GM23338 (cell line): ENCODE results near the gene RFC1. TPM values are rescaled to one million over a fixed set of nuclear protein-coding genes. Genes with fewer than 3 reads are reported as not detected.
A peak's percentile ranks its signal among the peaks of the same experiment; 100 is the strongest.

Source experiments
- ATAC-seq: fragments of 200-7000 bp; cut with Tn5 transposase; 3 replicates; pipeline ENCODE4 v1.9.1; 2020
- DNase-seq: peaks from one replicate; pipeline ENCODE4 v3.0.0-alpha.2; 2015; ENCODE audit warnings: low spot score
- H2AFZ ChIP-seq: fragments of 200-600 bp; sonication (generic); 2 replicates; pipeline ENCODE4 v1.8.0; 2016; ENCODE audit warnings: antibody characterized with exemption, mild to moderate bottlenecking, moderate library complexity
- H3F3A ChIP-seq: fragments of 200-600 bp; sonication (generic); replicated peaks from 2 replicates; pipeline ENCODE4 v1.8.0; 2017; ENCODE audit warnings: antibody characterized with exemption, mixed run types, low read depth
- H3K27ac ChIP-seq: fragments of 200-600 bp; sonication (generic); 2 replicates; pipeline ENCODE4 v1.6.1; 2016; ENCODE audit warnings: low read depth
- H3K27me3 ChIP-seq: fragments of 200-600 bp; sonication (generic); 2 replicates; pipeline ENCODE4 v1.8.0; 2016; ENCODE audit warnings: mild to moderate bottlenecking, mixed run types, moderate library complexity; ENCODE audit not compliant: insufficient read depth
- H3K36me3 ChIP-seq: fragments of 200-600 bp; sonication (generic); 2 replicates; pipeline ENCODE4 v1.8.0; 2016; ENCODE audit warnings: mild to moderate bottlenecking; ENCODE audit not compliant: insufficient read depth
- H3K4me1 ChIP-seq: fragments of 200-600 bp; sonication (generic); 2 replicates; pipeline ENCODE4 v1.8.0; 2016; ENCODE audit warnings: mild to moderate bottlenecking, moderate library complexity; ENCODE audit not compliant: insufficient read depth
- H3K4me2 ChIP-seq: fragments of 200-600 bp; sonication (generic); 2 replicates; pipeline ENCODE4 v1.7.1; 2017; ENCODE audit warnings: mixed run types
- H3K4me3 ChIP-seq: fragments of 200-600 bp; sonication (generic); 2 replicates; pipeline ENCODE4 v1.6.1; 2016; ENCODE audit warnings: mixed run types
- H3K79me2 ChIP-seq: fragments of 200-600 bp; sonication (generic); replicated peaks from 2 replicates; pipeline ENCODE4 v1.8.0; 2017; ENCODE audit warnings: mild to moderate bottlenecking; ENCODE audit not compliant: insufficient read depth
- H3K9me2 ChIP-seq: fragments of 200-600 bp; sonication (generic); 2 replicates; pipeline ENCODE4 v1.8.0; 2017; ENCODE audit not compliant: insufficient read depth
- H4K20me1 ChIP-seq: fragments of 200-600 bp; sonication (generic); replicated peaks from 2 replicates; pipeline ENCODE4 v1.8.0; 2017; ENCODE audit warnings: mild to moderate bottlenecking; ENCODE audit not compliant: insufficient read depth
- H3K27ac Mint-ChIP-seq: 2 replicates; pipeline ENCODE4 v1.8.0; 2020; ENCODE audit warnings: inconsistent platforms, mild to moderate bottlenecking, moderate library complexity, mixed read lengths
- H3K27me3 Mint-ChIP-seq: 3 replicates; pipeline ENCODE4 v1.8.0; 2022; ENCODE audit warnings: low read depth, mild to moderate bottlenecking, moderate library complexity, mixed read lengths, inconsistent platforms; ENCODE audit not compliant: insufficient read depth, poor library complexity
- H3K36me3 Mint-ChIP-seq: 3 replicates; pipeline ENCODE4 v1.8.0; 2021; ENCODE audit warnings: low read depth, mild to moderate bottlenecking, inconsistent platforms, moderate library complexity, mixed read lengths
- H3K4me1 Mint-ChIP-seq: 3 replicates; pipeline ENCODE4 v1.8.0; 2020; ENCODE audit warnings: mild to moderate bottlenecking, inconsistent platforms, mixed read lengths
- H3K4me3 Mint-ChIP-seq: 3 replicates; pipeline ENCODE4 v1.8.0; 2021; ENCODE audit warnings: moderate library complexity, mild to moderate bottlenecking, inconsistent platforms, mixed read lengths
- H3K9me3 Mint-ChIP-seq: 3 replicates; pipeline ENCODE4 v1.8.0; 2020; ENCODE audit warnings: moderate library complexity, mild to moderate bottlenecking, inconsistent platforms, mixed read lengths
- CREB1 ChIP-seq: fragments of 250-450 bp; sonication (Bioruptor Pico); IDR thresholded peaks from 2 replicates; pipeline ENCODE4 v1.5.0; 2020; ENCODE audit warnings: low read depth, mild to moderate bottlenecking, moderate library complexity
- POLR2AphosphoS5 ChIP-seq: IDR thresholded peaks from 2 replicates; pipeline ENCODE4 v1.6.1; 2016; ENCODE audit warnings: antibody characterized with exemption, low read depth
- ZNF114 ChIP-seq: fragments of 250-450 bp; sonication (Bioruptor Pico); IDR thresholded peaks from 2 replicates; pipeline ENCODE4 v1.5.0; 2020; ENCODE audit warnings: mild to moderate bottlenecking, moderate library complexity
- ZNF331 ChIP-seq: fragments of 250-450 bp; sonication (Bioruptor Pico); IDR thresholded peaks from 2 replicates; pipeline ENCODE4 v1.5.0; 2020; ENCODE audit warnings: low read depth, mild to moderate bottlenecking, moderate library complexity
- polyA plus RNA-seq: library from polyadenylated mRNA; unstranded; fragments of >200 nt; fragmentation: Nextera tagmentation; extraction: Ambion mirVana; gene quantifications from 2 replicates; pipeline ENCODE4 v1.2.1, GENCODE V29; 2016
- total RNA-seq: library from RNA; depleted of rRNA; stranded (reverse); fragments of >200 nt; shearing (Covaris generic); gene quantifications from 2 replicates; pipeline ENCODE4 v1.2.3, GENCODE V29; 2014
- TF ChIP-seq, protein P1 (sequence below): fragments of 250-450 bp; sonication (Bioruptor Pico); IDR thresholded peaks from 2 replicates; pipeline ENCODE4 v1.5.0; 2020; ENCODE audit warnings: mild to moderate bottlenecking, moderate library complexity
- TF ChIP-seq, protein P2 (sequence below): IDR thresholded peaks from one replicate; pipeline ENCODE4 v1.6.1; 2018; ENCODE audit warnings: antibody characterized with exemption; ENCODE audit not compliant: unreplicated experiment

The RFC1 gene
- total and polyA plus RNA-seq, 2 experiments from 2014 or later, result 75.8 to 228 TPM

DNA sequence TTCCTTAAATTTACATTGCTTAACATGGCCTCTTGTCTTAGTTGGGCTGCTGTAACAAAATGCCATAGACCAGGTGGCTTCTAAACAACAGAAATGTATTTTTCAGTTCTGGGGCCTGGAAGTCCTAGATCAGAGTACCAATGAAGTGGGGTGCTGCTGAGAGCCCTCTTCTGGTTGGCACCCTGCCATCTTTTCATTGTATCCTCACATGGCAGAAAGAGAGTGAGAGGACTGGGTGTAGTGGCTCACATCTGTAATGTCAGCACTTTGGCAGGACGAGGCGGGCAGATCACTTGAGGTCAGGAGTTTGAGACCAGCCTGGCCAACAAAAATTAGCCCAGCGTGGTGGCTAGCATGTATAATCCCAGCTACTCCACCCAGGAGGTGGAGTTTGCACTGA lies 28.5 kb upstream of the RFC1 start (continued):
- TF ChIP-seq, protein P1, sequence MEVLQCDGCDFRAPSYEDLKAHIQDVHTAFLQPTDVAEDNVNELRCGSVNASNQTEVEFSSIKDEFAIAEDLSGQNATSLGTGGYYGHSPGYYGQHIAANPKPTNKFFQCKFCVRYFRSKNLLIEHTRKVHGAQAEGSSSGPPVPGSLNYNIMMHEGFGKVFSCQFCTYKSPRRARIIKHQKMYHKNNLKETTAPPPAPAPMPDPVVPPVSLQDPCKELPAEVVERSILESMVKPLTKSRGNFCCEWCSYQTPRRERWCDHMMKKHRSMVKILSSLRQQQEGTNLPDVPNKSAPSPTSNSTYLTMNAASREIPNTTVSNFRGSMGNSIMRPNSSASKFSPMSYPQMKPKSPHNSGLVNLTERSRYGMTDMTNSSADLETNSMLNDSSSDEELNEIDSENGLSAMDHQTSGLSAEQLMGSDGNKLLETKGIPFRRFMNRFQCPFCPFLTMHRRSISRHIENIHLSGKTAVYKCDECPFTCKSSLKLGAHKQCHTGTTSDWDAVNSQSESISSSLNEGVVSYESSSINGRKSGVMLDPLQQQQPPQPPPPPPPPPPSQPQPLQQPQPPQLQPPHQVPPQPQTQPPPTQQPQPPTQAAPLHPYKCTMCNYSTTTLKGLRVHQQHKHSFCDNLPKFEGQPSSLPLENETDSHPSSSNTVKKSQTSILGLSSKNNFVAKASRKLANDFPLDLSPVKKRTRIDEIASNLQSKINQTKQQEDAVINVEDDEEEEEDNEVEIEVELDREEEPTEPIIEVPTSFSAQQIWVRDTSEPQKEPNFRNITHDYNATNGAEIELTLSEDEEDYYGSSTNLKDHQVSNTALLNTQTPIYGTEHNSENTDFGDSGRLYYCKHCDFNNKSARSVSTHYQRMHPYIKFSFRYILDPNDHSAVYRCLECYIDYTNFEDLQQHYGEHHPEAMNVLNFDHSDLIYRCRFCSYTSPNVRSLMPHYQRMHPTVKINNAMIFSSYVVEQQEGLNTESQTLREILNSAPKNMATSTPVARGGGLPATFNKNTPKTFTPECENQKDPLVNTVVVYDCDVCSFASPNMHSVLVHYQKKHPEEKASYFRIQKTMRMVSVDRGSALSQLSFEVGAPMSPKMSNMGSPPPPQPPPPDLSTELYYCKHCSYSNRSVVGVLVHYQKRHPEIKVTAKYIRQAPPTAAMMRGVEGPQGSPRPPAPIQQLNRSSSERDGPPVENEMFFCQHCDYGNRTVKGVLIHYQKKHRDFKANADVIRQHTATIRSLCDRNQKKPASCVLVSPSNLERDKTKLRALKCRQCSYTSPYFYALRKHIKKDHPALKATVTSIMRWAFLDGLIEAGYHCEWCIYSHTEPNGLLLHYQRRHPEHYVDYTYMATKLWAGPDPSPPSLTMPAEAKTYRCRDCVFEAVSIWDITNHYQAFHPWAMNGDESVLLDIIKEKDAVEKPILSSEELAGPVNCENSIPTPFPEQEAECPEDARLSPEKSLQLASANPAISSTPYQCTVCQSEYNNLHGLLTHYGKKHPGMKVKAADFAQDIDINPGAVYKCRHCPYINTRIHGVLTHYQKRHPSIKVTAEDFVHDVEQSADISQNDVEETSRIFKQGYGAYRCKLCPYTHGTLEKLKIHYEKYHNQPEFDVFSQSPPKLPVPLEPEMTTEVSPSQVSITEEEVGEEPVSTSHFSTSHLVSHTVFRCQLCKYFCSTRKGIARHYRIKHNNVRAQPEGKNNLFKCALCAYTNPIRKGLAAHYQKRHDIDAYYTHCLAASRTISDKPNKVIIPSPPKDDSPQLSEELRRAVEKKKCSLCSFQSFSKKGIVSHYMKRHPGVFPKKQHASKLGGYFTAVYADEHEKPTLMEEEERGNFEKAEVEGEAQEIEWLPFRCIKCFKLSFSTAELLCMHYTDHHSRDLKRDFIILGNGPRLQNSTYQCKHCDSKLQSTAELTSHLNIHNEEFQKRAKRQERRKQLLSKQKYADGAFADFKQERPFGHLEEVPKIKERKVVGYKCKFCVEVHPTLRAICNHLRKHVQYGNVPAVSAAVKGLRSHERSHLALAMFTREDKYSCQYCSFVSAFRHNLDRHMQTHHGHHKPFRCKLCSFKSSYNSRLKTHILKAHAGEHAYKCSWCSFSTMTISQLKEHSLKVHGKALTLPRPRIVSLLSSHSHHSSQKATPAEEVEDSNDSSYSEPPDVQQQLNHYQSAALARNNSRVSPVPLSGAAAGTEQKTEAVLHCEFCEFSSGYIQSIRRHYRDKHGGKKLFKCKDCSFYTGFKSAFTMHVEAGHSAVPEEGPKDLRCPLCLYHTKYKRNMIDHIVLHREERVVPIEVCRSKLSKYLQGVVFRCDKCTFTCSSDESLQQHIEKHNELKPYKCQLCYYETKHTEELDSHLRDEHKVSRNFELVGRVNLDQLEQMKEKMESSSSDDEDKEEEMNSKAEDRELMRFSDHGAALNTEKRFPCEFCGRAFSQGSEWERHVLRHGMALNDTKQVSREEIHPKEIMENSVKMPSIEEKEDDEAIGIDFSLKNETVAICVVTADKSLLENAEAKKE (CRISPR knock-in tag), result no peak
- TF ChIP-seq ZNF331 (CRISPR knock-in tag), result no peak

DNA sequence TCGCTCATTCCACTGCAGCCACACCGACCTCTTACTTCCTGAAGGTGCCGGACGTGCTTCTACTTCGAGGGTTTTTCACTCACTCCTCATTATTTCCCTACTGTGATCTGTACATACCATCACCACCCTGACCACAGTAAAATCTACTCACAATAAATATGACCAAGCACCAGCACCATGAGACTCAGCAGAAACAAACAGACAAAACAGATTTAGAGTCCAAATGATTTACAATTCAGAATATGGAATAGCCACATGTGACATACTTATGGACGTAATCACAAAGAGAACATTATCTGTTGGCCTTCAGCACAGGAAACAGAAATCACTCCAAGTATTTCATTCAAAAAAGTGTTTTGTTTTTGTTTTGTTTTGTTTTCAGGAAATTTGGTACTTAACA lies 24.4 kb upstream of the RFC1 start:
- Mint-ChIP-seq H3K9me3 (no peaks in the 10 kb centered on the region), H3K27me3 (peaks cover under 1% of the 10 kb centered on the region), H3K27ac (no peak overlapping the region), H3K36me3 (no peaks in the 10 kb centered on the region), H3K4me1 (no peaks in the 10 kb centered on the region), H3K4me3 (no peak overlapping the region)
- Histone ChIP-seq H3K9me2 (no peaks in the 10 kb centered on the region), H3K27ac (no peak overlapping the region), H3K36me3 (no peaks in the 10 kb centered on the region), H3F3A (no peaks in the 10 kb centered on the region), H3K27me3 (no peaks in the 10 kb centered on the region), H3K4me2 (no peak overlapping the region), H3K79me2 (no peaks in the 10 kb centered on the region), H4K20me1 (no peaks in the 10 kb centered on the region), H3K4me1 (no peaks in the 10 kb centered on the region), H3K4me3 (no peak overlapping the region), H2AFZ (peak overlapping the region; percentile 81; the same call in 1 of the 2 replicates)
- ATAC-seq (no peak), DNase-seq (no peak)
- TF ChIP-seq CREB1 (CRISPR knock-in tag), result no peak
- no peak for TF ChIP-seq ZNF114 (CRISPR knock-in tag)
- TF ChIP-seq, protein P2, sequence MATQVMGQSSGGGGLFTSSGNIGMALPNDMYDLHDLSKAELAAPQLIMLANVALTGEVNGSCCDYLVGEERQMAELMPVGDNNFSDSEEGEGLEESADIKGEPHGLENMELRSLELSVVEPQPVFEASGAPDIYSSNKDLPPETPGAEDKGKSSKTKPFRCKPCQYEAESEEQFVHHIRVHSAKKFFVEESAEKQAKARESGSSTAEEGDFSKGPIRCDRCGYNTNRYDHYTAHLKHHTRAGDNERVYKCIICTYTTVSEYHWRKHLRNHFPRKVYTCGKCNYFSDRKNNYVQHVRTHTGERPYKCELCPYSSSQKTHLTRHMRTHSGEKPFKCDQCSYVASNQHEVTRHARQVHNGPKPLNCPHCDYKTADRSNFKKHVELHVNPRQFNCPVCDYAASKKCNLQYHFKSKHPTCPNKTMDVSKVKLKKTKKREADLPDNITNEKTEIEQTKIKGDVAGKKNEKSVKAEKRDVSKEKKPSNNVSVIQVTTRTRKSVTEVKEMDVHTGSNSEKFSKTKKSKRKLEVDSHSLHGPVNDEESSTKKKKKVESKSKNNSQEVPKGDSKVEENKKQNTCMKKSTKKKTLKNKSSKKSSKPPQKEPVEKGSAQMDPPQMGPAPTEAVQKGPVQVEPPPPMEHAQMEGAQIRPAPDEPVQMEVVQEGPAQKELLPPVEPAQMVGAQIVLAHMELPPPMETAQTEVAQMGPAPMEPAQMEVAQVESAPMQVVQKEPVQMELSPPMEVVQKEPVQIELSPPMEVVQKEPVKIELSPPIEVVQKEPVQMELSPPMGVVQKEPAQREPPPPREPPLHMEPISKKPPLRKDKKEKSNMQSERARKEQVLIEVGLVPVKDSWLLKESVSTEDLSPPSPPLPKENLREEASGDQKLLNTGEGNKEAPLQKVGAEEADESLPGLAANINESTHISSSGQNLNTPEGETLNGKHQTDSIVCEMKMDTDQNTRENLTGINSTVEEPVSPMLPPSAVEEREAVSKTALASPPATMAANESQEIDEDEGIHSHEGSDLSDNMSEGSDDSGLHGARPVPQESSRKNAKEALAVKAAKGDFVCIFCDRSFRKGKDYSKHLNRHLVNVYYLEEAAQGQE, result no peak
- TF ChIP-seq POLR2AphosphoS5, result no peak
- TF ChIP-seq, protein P1 (CRISPR knock-in tag), result no peak
